Activated T-helper 17 cell treated with anti-CD3 and anti-CD28 coated beads, Interleukin-2, amount 50 U/mL, for 72 hours (primary cell): Measurements from ENCODE around the gene MS4A8. TPM values are rescaled to one million over a fixed set of nuclear protein-coding genes. Genes with fewer than 3 reads are reported as not detected.
A peak's percentile ranks its signal among the peaks of the same experiment; 100 is the strongest.

ENCODE experiments used
- ATAC-seq: fragments of 150-1000 bp; cut with Tn5 transposase; replicated peaks from 2 replicates; pipeline ENCODE4 v1.10.0; 2021; ENCODE audit warnings: mild to moderate bottlenecking, moderate library complexity
- H3K27ac Mint-ChIP-seq: one replicate; pipeline ENCODE4 v1.8.0; 2022; ENCODE audit warnings: mixed read lengths
- H3K27me3 Mint-ChIP-seq: one replicate; pipeline ENCODE4 v1.8.0; 2022; ENCODE audit warnings: mixed read lengths
- H3K36me3 Mint-ChIP-seq: one replicate; pipeline ENCODE4 v1.8.0; 2022; ENCODE audit warnings: low read depth, mild to moderate bottlenecking, mixed read lengths
- H3K4me1 Mint-ChIP-seq: one replicate; pipeline ENCODE4 v1.8.0; 2022; ENCODE audit warnings: mixed read lengths
- H3K4me3 Mint-ChIP-seq: one replicate; pipeline ENCODE4 v1.8.0; 2022; ENCODE audit warnings: mild to moderate bottlenecking, mixed read lengths
- H3K9me3 Mint-ChIP-seq: one replicate; pipeline ENCODE4 v1.8.0; 2022; ENCODE audit warnings: mixed read lengths
- total RNA-seq, 2 donors: library from RNA; stranded (reverse); gene quantifications; one replicate each; pipeline ENCODE4 v1.2.3, GENCODE V29; 2022

Gene MS4A8
- total RNA-seq, 2 donors from 2014 or later = not detected

DNA sequence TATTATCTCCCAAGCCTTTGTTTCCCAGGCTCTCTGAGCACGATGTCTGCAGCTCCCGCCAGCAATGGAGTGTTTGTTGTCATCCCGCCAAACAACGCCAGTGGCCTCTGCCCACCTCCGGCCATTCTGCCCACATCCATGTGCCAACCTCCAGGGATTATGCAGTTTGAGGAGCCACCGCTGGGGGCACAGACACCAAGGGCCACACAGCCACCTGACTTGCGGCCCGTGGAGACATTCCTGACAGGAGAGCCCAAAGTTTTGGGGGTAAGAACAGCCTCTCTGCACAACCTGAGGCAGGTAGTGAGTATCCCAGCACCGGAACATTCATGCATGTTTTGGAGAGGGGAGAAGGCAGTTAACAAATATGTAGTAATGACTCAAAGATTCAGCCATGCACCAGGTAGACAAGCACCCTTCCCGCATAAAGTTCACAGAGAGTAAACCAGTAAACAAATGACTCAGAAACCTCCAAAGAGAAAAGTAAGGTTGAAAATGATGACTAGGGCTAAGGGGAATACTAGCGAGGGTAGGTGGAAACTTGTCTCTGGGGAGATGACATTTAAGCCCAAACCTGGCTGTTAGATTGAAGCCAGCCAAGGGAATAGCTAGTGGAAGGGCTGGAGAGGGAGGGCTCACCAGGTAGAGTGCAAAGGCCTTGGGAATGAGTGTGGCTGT is 64.4 kb downstream of the MS4A8 start:
- peak overlapping the region; percentile 68 for H3K27ac Mint-ChIP-seq
- peak; percentile 65 for ATAC-seq
- H3K27me3 Mint-ChIP-seq = peaks cover 57% of the 10 kb centered on the region
- H3K36me3 Mint-ChIP-seq = no peaks in the 10 kb centered on the region
- peaks cover 7% of the 10 kb centered on the region for H3K4me1 Mint-ChIP-seq
- H3K4me3 Mint-ChIP-seq = peak overlapping the region; percentile 12
- no peaks in the 10 kb centered on the region for H3K9me3 Mint-ChIP-seq

DNA sequence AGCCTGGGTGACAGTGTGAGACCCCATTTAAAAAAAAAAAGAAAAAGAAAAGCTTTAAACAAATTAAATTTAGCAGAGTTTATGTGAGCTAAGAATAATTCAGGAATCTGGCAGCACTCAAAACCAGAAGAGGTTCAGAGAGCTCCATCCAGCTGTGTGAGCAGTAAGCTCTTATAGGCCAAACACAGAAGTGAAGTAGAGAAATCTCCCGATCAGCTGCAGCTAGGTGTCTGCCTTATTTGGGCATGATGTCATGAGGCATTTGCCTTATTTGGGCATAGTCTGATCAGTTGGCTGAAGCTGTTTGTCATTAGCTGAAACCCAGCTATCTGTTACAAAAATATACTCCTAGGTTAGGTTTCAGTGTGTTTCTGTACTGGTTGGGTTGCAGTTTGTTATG is 65.5 kb downstream of the MS4A8 start:
- Mint-ChIP-seq H3K27me3 (peaks cover 49% of the 10 kb centered on the region), H3K4me1 (peaks cover 7% of the 10 kb centered on the region), H3K4me3 (no peak overlapping the region), H3K9me3 (no peaks in the 10 kb centered on the region), H3K27ac (no peak overlapping the region), H3K36me3 (no peaks in the 10 kb centered on the region)
- ATAC-seq = no peak

DNA sequence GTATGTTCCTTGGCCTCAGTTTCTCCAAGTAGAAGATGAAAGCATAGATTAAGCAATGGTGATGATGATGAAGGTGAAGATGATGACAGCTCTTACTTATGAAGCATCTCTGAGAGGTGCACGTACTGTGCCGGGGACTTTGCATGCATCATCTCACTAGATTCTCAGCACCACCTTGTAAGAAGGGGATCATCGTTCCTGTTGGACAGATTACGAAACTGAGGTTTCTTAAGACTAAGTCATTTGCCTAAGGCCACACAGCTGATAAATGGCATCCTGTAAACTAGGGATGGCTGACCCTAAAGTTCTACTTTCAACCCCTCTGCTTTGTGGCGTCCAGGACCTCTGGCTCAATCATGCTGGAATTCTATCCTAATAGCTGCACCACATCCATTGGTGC is 65.9 kb downstream of the MS4A8 start:
- no peak for ATAC-seq
- no peak overlapping the region for H3K27ac Mint-ChIP-seq
- H3K36me3 Mint-ChIP-seq = no peaks in the 10 kb centered on the region
- no peak overlapping the region for H3K4me3 Mint-ChIP-seq
- H3K27me3 Mint-ChIP-seq = peaks cover 45% of the 10 kb centered on the region
- peaks cover 7% of the 10 kb centered on the region for H3K4me1 Mint-ChIP-seq
- no peaks in the 10 kb centered on the region for H3K9me3 Mint-ChIP-seq

Other genes starting within 250 kb of the MS4A8 start
- under 1 TPM in 1 of 2 donors, not detected in 1; 0.32 TPM for gene MS4A1, start 243.8 kb upstream of the MS4A8 start, total RNA-seq
- not detected for gene MS4A12, start 206.8 kb upstream of the MS4A8 start, total RNA-seq
- gene MS4A13, start 184.2 kb upstream of the MS4A8 start, total RNA-seq = not detected
- not detected for gene MS4A18, start 25.1 kb downstream of the MS4A8 start, total RNA-seq
- gene MS4A15, start 57.3 kb downstream of the MS4A8 start, total RNA-seq = not detected
- gene MS4A10, start 85.7 kb downstream of the MS4A8 start, total RNA-seq = not detected
- gene CCDC86, start 142.5 kb downstream of the MS4A8 start, total RNA-seq = 10 to 100 TPM; 25.9 to 85.7 TPM
- gene PTGDR2, start 156.3 kb downstream of the MS4A8 start, total RNA-seq = under 1 TPM; 0.19 to 0.37 TPM
- gene ZP1, start 167.9 kb downstream of the MS4A8 start, total RNA-seq = under 1 TPM in 1 of 2 donors, not detected in 1; 0.16 TPM
- 100 to 1,000 TPM in 1 of 2 donors, 10 to 100 TPM in 1; 80.2 to 165 TPM for gene PRPF19, start 207.0 kb downstream of the MS4A8 start, total RNA-seq
- 10 to 100 TPM; 42.8 to 99.7 TPM for gene TMEM109, start 214.5 kb downstream of the MS4A8 start, total RNA-seq
- under 1 TPM in 1 of 2 donors, not detected in 1; 0.29 TPM for gene TMEM132A, start 224.8 kb downstream of the MS4A8 start, total RNA-seq